Muscle of leg (tissue), 11 donors: ENCODE results near the gene ERC1. TPM values are rescaled to one million over a fixed set of nuclear protein-coding genes. Genes with fewer than 3 reads are reported as not detected.
A peak's percentile ranks its signal among the peaks of the same experiment; 100 is the strongest.

Source experiments
- DNase-seq: peaks from one replicate; pipeline ENCODE4 v3.0.0; 2013
- H3K27ac ChIP-seq: one replicate; pipeline ENCODE4 v1.5.1; 2013; ENCODE audit warnings: mild to moderate bottlenecking, low read length, control low read depth
- H3K27me3 ChIP-seq: one replicate; pipeline ENCODE4 v1.6.1; 2013; ENCODE audit warnings: low read length; ENCODE audit not compliant: control insufficient read depth, insufficient read depth
- H3K36me3 ChIP-seq: one replicate; pipeline ENCODE4 v1.6.1; 2013; ENCODE audit warnings: low read length; ENCODE audit not compliant: control insufficient read depth, insufficient read depth
- H3K4me1 ChIP-seq: one replicate; pipeline ENCODE4 v1.6.1; 2013; ENCODE audit warnings: low read length; ENCODE audit not compliant: control insufficient read depth, insufficient read depth
- H3K4me3 ChIP-seq: one replicate; pipeline ENCODE4 v1.5.1; 2013; ENCODE audit warnings: low read length, control low read depth
- H3K9me3 ChIP-seq: replicated peaks from 2 replicates; pipeline ENCODE4 v1.6.1; 2013; ENCODE audit warnings: low read depth, low read length; ENCODE audit not compliant: control insufficient read depth
- WGBS: methylation state at CpG from one replicate; pipeline ENCODE4 v1.1.5; 2013; ENCODE audit warnings: missing lambda C conversion rate; ENCODE audit not compliant: insufficient coverage; 5-methylcytosine and 5-hydroxymethylcytosine counted together
- polyA plus RNA-seq, 8 donors: library from polyadenylated mRNA; unstranded; fragments of 120-200 nt; gene quantifications; one replicate each; pipeline versions ENCODE4 v1.2.1 to v1.2.3, GENCODE V29; 2013; ENCODE audit warnings: inconsistent platforms in 1 of 8, low replicate concordance in 1 of 8; ENCODE audit not compliant: insufficient read length in 8 of 8, insufficient read depth in 1 of 8
- total RNA-seq: library from RNA; stranded (reverse); fragments of 120-200 nt; gene quantifications from one replicate; pipeline ENCODE4 v1.2.4, GENCODE V29; 2013

Gene ERC1
- total and polyA plus RNA-seq, 9 donors, result 15.8 to 32.5 (median 25.1) TPM

DNA sequence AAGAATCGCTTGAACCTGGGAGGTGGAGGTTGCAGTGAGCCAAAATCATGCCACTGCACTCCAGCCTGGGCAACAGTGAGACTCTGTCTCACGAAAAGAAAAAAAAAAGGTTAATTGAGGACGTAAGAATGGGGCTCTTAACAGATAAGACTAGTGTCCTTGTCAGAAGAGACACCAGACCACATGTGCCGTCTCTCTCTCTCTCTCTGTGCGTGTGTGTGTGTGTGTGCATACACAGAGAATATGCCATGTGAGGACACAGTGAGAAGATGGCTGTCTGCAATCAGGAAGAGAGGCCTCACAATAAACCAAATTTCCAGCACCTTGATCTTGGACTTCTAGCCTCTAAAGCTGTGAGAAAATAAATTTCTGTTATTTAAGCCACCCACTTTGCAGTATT lies 11.7 kb upstream of the ERC1 start:
- no peak overlapping the region for H3K27ac ChIP-seq
- peaks cover 3% of the 10 kb centered on the region for H3K4me1 ChIP-seq
- H3K9me3 ChIP-seq, result no peaks in the 10 kb centered on the region
- no peak overlapping the region for H3K4me3 ChIP-seq
- DNase-seq, result no peak
- H3K36me3 ChIP-seq, result peaks cover 4% of the 10 kb centered on the region
- H3K27me3 ChIP-seq, result no peaks in the 10 kb centered on the region
- 83% methylated on average over 1 of the region's 5 CpGs for WGBS

- Histone ChIP-seq H3K36me3 (peaks cover 7% of the 10 kb centered on the region), H3K27me3 (no peaks in the 10 kb centered on the region), H3K9me3 (no peaks in the 10 kb centered on the region), H3K27ac (no peak overlapping the region), H3K4me3 (no peak overlapping the region), H3K4me1 (peaks cover 3% of the 10 kb centered on the region)
- 100% methylated on average over 3 of the region's 8 CpGs for whole genome bisulfite sequencing
- no peak for DNase-seq
Measured at GRCh38 chr12:981176-981828, 9.7 kb upstream of the ERC1 start.

- Histone ChIP-seq H3K4me1 (peaks cover 3% of the 10 kb centered on the region), H3K27me3 (no peaks in the 10 kb centered on the region), H3K27ac (no peak overlapping the region), H3K4me3 (no peak overlapping the region), H3K9me3 (no peaks in the 10 kb centered on the region), H3K36me3 (peaks cover 7% of the 10 kb centered on the region)
- DNase-seq, result no peak
- 30% methylated on average over 1 of the region's 3 CpGs for WGBS
Measured at GRCh38 chr12:981961-982360, 9.1 kb upstream of the ERC1 start.

- Histone ChIP-seq H3K27ac (peak overlapping the region; percentile 98), H3K4me3 (no peak overlapping the region)
Measured at GRCh38 chr12:988646-989045, 2.4 kb upstream of the ERC1 start.

DNA sequence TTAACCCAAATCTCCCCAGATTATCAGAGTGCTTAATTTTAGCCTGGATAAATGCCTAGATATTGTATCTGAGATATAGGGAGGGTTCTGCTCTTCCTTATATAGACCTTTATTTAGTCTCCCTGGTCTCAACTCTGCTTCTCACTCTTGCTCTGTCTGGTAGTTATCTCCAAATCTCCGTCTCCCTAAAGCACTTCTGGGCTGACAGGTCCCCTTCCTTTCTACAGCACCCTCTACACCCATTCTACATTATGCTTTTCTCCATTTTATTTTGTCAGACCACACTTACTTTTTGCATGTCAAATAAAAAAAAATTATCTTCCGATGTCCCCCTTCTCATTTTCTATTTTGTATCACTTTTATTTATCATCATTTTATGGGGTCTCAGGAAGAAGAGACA lies 2.0 kb upstream of the ERC1 start:
- 75% methylated on average over 1 of the region's 2 CpGs for WGBS
- H3K27me3 ChIP-seq, result no peaks in the 10 kb centered on the region
- peaks cover 4% of the 10 kb centered on the region for H3K36me3 ChIP-seq
- H3K27ac ChIP-seq, result peak overlapping the region; percentile 98
- H3K9me3 ChIP-seq, result no peaks in the 10 kb centered on the region
- no peak overlapping the region for H3K4me3 ChIP-seq
- no peak for DNase-seq
- peaks cover 17% of the 10 kb centered on the region for H3K4me1 ChIP-seq

More at GRCh38 chr12:988646-989045, 2.4 kb upstream of the ERC1 start:
- WGBS, result 50% methylated on average over 1 of the region's 4 CpGs
- no peak for DNase-seq
- Histone ChIP-seq H3K36me3 (peaks cover 4% of the 10 kb centered on the region), H3K4me1 (peaks cover 17% of the 10 kb centered on the region), H3K9me3 (no peaks in the 10 kb centered on the region), H3K27me3 (no peaks in the 10 kb centered on the region)

GRCh38 chr12:989751-990660 lies 1.0 kb upstream of the ERC1 start:
- H3K27me3 ChIP-seq, result no peaks in the 10 kb centered on the region
- H3K4me3 ChIP-seq, result peak overlapping the region; percentile 81
- H3K27ac ChIP-seq, result peak overlapping the region; percentile 98
- under 1% methylated on average over 36 of the region's 40 CpGs for WGBS
- peak; percentile 75 for DNase-seq
- H3K4me1 ChIP-seq, result peaks cover 17% of the 10 kb centered on the region
- no peaks in the 10 kb centered on the region for H3K9me3 ChIP-seq
- peaks cover 4% of the 10 kb centered on the region for H3K36me3 ChIP-seq

DNA sequence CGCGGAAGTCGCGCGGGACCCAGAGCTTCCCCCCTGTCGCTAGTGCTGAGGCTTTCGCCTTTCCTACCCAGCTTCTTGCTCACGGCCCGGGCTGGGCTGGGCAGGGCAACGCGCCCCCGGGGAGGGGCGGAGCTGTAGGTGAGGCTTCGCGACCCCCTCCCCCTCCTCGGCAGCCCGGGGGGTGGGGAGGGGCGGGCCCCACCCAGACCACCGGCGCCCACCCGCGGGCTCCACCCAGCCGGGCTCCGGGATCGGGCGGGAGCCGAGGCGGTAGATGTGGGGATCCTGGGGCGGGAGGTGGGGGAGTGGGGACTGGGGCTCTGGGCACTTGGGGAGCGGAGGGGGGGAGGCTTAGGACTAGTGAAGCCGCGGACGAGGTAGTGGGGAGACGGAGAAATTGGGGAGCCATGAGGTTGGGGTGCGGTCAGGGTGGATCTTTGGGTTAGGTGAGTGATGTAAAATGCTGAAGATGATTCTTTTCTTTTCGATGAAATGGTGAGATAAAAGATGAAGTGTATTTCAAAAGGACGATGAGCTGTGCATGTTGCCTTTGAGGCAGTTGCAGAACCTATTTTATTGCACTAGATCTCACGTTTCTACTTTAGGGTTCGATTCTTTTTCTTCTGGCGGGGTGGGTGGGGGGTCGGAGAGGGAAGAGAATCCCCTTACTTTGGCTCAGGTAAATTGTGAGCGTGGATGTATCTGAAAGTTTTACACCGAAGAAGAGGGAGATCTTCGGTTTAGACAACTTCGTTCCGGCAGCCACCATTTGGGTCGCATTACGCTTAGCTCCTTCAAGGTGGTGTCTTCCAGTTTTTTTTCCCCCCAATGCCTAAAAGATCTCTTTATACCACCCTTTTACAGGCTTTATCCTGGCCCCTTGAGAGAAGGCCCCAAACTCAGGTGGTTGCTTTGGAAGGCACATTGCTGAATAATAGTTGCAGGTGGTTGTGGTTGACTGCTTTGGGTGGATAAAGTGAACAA lies 619 bp downstream of the ERC1 start:
- Histone ChIP-seq H3K27ac (peak overlapping the region; percentile 89), H3K36me3 (no peaks in the 10 kb centered on the region), H3K4me3 (peak overlapping the region; percentile 77), H3K4me1 (peaks cover 17% of the 10 kb centered on the region), H3K27me3 (no peaks in the 10 kb centered on the region), H3K9me3 (no peaks in the 10 kb centered on the region)
- peak; percentile 76 for DNase-seq
- 0% methylated on average over 17 of the region's 48 CpGs for WGBS

DNA sequence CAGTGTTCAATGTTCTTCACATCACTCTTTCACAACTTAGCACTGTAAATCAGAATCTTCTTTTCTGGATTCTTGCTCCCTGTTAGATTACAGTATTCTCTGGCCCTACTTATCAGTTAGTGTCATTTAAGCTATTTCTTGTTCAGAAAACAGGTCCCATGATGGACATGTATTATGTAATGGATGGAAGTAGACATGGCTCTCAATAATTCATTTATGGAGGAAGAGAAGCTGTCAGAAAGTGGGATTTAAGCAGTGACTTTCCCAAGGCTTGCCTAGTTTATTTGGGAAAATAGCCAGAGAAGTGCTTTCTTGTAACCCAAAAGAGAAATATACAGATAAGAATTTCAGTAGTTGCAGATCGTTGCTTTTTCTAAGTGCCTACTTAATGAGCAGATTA lies 1.6 kb downstream of the ERC1 start:
- Histone ChIP-seq H3K27ac (no peak overlapping the region), H3K27me3 (no peaks in the 10 kb centered on the region), H3K36me3 (no peaks in the 10 kb centered on the region), H3K4me1 (peaks cover 17% of the 10 kb centered on the region), H3K9me3 (no peaks in the 10 kb centered on the region), H3K4me3 (no peak overlapping the region)
- DNase-seq, result peak; percentile 11
- no CpG with 5 or more reads among the region's 1 CpG for WGBS

- H3K27me3 ChIP-seq, result no peaks in the 10 kb centered on the region
- no peak for DNase-seq
- peaks cover 3% of the 10 kb centered on the region for H3K4me1 ChIP-seq
- no peak overlapping the region for H3K4me3 ChIP-seq
- H3K36me3 ChIP-seq, result no peaks in the 10 kb centered on the region
- no peak overlapping the region for H3K27ac ChIP-seq
- 100% methylated on average over 2 of the region's 4 CpGs for WGBS
- no peaks in the 10 kb centered on the region for H3K9me3 ChIP-seq
Measured at GRCh38 chr12:996881-997280, 5.9 kb downstream of the ERC1 start.
